T-helper 2 cell treated with Interferon-gamma antibody and Interleukin-4, amounts not matched to agents 100 ng/mL and 5 ng/mL, for 36 hours (primary cell): Measurements from ENCODE around the gene MRPS23. TPM values are rescaled to one million over a fixed set of nuclear protein-coding genes. Genes with fewer than 3 reads are reported as not detected.

Experiments
- intact Hi-C: fragments of 100-400 bp; cut with micrococcal nuclease; formaldehyde crosslinking; loops from one replicate; pipeline ENCODE4 v1.15.1; 2023
- total RNA-seq: library from RNA; stranded (reverse); gene quantifications from 2 replicates; pipeline ENCODE4 v1.2.3, GENCODE V29; 2022

MRPS23 gene
- total RNA-seq, 1 donor from 2014 or later = 41.0 TPM

GRCh38 chr17:57838857-57839570 lies 10.8 kb downstream of the MRPS23 start:
- intact Hi-C loops = no loop called here

- intact Hi-C loops = no loop called here
Observed at GRCh38 chr17:57838453-57838852, 11.4 kb downstream of the MRPS23 start.

DNA sequence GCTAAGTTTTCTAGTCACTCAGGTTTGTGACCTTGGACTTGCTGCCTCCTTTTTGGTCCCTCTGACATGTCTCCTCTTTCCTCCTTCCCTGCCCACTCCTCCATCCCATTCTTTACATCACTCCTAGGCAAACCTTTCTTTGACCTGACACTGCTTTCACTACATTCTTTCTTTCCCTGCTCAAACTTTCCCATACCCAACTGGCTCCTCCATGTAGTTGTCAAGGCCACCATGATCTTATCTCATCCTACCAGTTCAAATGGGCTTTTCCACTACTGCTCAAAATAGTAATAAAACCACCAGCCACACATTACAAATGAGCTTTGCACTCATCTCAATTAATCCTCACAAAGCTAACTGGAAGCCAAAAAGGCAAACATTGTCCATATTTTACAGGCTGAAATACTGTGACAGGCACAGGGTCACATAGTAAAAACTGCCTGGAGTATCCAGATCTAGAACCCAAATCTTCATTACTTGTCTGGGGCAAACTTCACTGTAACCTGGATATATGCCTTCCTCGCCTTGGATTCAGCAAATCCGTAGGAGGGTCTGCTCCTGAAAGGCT lies 14.4 kb downstream of the MRPS23 start:
- intact Hi-C loops = no loop called here

DNA sequence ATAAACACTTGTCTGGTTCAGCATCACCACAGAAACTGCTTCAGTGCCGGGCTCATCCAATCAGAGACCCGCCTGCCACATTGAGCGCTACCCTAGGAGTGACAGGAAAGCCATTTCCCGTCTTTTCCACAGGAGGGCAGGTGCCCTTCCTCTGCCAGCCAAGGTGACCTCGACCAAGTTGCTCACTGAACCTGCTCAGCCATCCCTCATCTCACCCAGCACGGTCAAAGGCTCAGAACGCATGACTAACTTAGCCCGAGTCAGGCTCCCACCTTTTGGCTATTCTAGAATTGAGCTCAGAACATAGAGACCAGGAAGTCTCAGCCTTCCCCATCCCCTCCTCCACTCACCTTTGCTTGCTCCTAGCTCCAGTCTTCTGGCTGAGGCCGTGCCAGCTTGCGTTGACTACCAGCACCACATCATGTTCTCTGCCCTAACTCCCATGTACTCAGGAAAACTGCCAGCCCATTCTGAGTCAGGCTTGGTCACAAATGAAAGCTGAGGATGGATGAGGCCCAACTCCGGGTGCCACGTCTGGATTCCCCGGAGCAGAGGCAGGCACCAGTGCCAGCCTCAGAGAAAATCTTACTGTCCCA lies 15.6 kb downstream of the MRPS23 start:
- intact Hi-C loops = loop anchor here (5.0 kb wide), 1 partner anchor 592 kb away; no protein-coding TSS in a partner anchor

DNA sequence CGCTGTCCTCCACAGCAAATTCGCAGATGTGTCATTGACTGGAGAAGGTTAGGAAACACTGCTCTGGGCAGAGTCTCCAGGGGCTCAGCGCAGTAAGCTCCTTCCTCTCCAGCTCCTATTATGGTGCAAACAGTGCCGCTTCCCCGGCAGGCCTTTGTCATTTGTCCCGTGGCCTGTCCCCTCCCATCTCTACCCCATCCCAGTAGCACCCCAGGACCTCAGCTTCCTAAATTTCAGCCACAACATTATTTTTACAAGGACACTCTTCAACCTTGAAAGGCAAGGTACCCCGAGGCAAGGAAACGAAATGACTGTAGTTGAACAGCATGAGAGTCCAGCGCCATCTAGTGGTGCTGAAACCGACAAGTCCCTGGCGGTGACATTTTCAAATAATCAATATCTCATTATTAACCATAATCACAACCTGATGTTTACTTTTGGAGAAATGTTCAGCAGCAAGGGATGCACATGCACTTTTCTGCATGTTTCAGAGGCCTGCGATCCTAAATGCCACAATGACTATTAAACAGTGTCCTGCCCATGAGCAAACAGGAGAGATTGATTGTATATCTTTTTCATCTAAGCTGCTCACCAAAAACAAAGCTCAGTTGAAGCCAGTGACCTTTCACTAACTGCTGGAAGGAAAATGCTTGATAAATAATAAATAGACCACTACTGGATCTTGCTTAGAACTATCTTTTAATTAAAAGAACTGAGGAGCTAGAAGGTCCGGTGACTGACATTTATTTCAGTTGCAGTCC lies 16.5 kb downstream of the MRPS23 start:
- intact Hi-C loops = loop anchor here (1.0 to 5.0 kb wide), 2 partner anchors 591 to 702 kb away; no protein-coding TSS in a partner anchor

DNA sequence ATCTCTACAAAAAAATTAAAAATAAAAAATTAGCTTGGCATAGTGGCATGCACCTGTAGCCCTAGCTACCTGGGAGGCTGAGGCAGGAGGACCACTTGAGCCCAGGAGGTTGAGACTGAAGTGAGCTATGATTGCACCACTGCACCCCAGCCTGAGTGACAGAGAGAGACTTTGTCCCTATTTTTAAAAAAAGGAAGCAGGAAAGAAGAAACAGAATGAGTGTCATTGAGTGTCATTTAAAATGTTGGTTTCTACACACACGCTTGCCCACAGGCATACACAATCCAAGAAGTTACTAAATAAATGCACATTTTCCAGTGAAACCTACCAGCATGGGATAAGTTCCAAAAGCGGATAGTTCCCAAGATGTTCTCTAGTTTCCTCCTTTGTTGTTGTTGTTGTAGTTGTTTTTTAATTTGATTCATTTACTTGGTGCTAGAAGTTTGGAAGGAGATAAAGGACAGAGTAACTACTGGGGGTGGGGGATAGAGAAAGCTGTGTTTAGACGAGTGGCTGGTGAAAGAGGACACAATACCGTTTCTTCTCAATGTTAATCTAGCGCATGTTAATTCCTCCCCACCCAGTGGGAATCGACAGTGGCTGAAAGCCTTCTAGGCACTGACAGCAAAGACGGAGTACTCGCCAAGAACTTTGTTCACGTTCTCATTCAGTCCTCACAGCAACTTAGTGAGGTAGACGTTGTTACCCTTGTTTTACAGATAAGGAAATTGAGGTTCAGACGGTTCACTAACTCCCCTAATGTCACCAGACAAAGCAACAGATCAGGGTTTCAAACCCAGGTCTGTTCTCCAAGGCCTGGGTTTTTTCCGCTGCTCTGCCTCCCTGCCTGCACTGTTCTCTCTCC lies 17.3 kb downstream of the MRPS23 start:
- intact Hi-C loops = loop anchor here (1.0 to 5.0 kb wide), 2 partner anchors 590 to 701 kb away; no protein-coding TSS in a partner anchor

GRCh38 chr17:57830880-57831279 lies 19.0 kb downstream of the MRPS23 start:
- intact Hi-C loops = loop anchor here (5.0 kb wide), 1 partner anchor 589 kb away; no protein-coding TSS in a partner anchor

DNA sequence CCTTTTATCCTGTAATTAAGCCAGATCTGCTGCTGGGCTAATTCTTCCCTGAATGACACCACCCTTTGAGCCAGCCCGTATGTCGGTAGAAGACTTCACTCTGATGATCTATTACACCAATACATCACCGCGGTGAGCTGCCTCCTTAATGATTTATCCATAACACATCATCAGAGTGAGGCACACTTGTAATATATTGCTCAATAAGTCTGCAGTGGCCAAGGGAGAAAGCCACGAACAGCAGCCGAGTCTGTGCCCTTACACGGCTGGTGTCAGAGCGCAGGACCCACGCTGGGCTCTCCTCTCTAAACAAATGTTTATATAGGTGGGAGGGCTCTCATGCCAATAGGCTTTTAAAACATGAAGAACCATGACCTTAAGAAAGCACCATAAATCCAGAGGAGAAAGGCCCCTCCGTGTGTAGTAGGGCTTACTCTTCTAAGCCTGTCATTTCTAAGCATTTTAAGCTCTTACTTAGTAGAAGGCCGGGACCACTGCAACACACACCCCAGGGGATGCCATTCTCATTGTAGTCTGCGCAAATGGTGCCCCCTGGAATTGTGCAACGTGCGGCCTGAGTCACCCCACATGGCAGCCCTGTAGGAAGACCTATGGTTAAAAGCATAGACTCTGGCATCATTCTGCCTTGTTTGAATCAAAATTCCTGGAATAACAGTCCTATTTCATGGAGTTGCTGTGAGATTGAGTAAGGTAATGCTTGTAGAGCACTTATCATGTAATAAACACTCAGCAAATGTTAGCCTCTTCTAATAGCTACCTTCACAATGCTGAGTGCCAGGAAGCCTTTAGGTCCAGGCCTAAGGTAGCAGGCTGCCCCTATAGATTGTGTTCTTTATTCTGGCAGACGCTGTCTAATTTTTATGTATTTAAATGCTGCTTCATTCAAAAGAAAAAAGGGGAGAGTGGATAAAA lies 26.1 kb downstream of the MRPS23 start:
- intact Hi-C loops = no loop called here

DNA sequence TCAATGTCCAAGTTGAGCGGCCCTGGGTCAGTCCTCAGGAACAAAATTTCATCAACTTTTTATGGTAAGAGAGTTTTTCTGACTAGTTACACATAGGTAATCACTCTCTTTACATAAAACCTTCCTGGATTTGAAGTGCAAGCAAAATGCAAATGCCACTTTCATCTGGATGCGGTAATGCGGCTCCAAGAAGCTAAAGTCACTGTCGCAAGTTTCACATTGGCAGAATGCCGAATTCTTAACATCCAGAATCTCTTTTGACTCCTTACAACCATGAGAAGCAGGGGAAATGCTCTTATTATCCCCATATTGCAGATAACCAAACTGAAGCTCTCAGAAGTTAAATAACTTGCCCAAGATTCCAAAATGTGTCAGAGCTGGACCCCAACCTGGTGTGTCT lies 30.0 kb downstream of the MRPS23 start:
- intact Hi-C loops = no loop called here

GRCh38 chr17:57819285-57819684 lies 30.6 kb downstream of the MRPS23 start:
- intact Hi-C loops = no loop called here

DNA sequence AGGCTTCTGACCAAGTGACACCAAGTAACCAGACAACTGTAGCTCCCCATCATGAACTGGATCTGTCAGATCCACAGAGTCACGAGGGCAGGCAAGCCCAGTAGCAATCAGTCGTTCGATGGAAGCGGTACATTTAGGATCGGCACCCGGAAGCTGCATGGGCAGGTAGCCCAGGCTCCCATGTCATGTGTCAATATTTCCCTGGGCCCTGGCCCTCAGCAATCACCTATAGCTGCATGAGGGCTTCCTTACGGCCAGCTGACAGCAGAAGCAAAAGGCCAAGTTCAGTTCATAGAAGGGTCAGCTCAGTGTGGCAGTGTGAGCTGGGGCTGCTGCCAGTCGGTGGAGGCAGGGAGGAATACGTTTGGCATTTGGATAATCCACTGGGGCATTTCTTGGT lies 31.8 kb downstream of the MRPS23 start:
- intact Hi-C loops = no loop called here

GRCh38 chr17:57817299-57817698 lies 32.5 kb downstream of the MRPS23 start:
- intact Hi-C loops = no loop called here

- intact Hi-C loops = no loop called here
Observed at GRCh38 chr17:57814421-57814820, 35.4 kb downstream of the MRPS23 start.

GRCh38 chr17:57811638-57812280 lies 38.1 kb downstream of the MRPS23 start:
- intact Hi-C loops = no loop called here

DNA sequence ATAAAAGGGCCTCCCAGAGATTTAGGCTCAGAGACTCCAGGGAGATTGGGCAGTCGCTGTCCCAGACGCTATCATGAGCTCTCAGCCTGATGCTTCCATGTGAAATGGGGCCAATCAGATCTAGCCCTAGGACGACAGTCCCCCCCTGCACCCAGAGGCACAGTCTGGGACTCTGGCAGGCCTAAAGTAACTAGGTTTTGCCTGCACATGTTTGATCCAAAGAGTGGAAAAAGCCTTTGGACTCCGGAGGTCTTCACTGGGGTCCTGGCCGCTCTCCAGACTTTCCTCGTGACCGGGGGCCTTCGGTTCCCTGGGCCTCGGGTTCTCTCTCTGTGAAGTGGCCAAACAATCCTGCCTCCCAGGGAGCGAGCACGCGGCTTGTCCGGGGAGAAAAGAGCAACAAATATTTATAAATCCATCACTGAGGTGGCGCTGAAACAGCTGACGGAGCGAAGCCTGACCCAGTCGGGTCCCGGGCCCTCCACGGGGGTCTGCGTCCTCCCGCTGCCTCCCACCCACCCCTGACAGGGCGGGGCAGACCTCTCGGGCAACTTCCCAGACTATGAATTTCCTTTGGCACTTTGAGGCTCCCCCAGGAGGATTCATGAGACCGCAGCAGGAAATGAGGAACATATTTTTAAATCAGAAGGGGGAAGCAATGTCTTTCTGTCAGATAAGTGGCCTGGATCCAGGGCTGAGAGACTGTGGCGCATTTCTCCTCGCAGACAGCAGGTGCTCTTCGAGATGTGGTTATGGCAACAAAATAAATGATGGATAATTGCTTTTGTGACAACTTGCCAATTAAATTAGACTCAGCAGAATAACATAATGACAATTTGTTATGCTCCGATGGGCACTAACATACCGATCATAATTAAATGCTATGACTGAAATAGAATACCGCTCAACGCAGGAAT lies 38.9 kb downstream of the MRPS23 start:
- intact Hi-C loops = no loop called here

DNA sequence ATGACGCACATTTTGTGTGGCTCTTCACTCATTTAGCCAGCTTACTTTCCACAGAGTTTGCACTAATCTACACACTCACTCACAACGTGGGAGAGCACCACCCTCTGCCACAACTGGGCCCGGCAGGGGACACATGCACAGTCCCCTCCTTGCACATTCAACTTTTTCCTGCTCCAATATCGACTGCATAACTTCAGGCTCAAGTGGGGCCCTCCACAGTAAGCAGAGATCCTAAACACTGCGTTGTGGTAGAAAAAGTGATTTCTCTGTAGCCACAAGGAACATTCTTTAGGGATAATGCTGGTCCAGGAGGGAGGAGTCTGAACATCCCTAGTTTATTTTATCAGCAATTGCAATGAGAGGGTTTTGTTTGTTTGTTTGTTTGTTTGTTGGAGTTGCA lies 40.0 kb downstream of the MRPS23 start:
- intact Hi-C loops = no loop called here

DNA sequence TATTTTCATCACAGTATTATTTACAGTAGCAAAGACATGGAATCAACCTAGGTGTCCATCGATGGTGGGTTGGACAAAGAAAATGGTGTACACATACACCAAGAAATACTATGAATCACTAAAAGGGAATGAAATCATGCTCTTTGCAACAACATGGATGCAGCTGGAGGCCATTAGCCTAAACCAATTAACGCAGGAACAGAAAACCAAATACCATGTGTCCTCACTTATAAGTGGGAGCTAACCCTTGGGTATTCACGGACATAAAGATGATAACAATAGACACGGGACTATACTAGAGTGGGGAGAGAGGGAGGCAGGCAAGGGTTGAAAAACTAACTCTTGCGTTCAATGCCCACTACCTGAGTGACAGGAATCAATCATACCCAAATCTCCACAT lies 41.0 kb downstream of the MRPS23 start:
- intact Hi-C loops = no loop called here

DNA sequence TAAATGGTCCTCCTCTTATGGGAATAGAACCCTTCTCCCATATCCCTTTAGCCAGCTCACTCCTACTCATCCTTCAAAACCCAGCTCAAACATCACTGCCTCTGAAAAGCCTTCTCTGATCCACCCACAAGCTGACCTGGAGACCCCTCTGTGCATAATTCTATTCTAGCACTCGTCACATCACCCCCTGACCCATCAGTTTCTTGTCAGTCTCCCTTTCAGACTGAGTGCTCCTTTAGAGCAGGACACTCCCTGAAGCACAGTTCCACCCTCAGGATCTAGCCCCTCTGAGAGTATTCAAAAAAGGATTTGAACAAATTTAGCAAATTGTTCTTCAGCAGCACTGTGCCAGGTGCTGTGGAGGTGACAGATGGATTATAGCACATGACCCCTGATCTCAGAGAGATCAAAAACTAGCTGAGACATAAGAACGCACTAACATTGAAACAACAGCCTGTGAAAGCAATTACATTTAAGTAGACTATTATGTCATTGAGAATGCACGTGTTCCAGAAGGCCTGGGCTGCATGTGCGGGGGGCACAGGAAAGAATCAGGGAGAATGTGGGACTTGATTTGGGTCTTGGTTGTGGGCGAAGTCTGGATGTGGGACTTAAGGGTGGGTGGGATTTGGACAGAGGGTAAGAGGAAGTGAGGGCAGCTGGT lies 43.5 kb downstream of the MRPS23 start:
- intact Hi-C loops = no loop called here
